Epithelial cell of proximal tubule (primary cell): ENCODE results near the gene CSNK2A2. TPM values are rescaled to one million over a fixed set of nuclear protein-coding genes. Genes with fewer than 3 reads are reported as not detected.

ENCODE experiments used
- DNase-seq: peaks from one replicate; pipeline ENCODE4 v3.0.0-alpha.2; 2011; ENCODE audit warnings: low read depth
- H3K4me3 ChIP-seq: 2 replicates; pipeline ENCODE4 v1.5.1; 2011; ENCODE audit warnings: low read depth, mild to moderate bottlenecking, low read length
- total RNA-seq: library from RNA; depleted of rRNA; stranded (reverse); fragments of >200 nt; gene quantifications from 2 replicates; pipeline ENCODE4 v1.2.3, GENCODE V29; 2015
- TF ChIP-seq, protein P1 (sequence below): conservative IDR thresholded peaks from 2 replicates; pipeline ENCODE4 v1.5.1; 2012; ENCODE audit warnings: low read depth, mild to moderate bottlenecking, low read length

Gene CSNK2A2
- total RNA-seq, 1 donor from 2014 or later, result 20.2 TPM

DNA sequence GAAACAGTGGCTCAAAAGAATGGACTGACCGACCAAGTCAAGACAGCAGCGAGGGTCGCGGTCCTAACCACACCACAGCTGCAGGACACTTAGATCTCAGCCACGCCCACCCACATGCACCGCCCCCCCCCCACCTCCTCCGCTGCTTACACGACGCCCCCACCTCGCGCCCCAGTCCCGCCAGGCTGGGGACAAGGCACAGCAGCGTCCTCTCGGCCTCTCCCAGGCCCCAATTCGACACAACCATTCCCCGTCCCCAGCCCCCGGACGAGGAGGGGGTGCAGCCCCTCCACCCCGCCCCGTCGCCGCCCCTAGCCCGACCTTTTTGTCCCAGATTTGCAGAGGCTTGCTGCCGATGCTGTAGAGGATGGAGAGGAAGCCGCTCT is 69.2 kb downstream of the CSNK2A2 start:
- H3K4me3 ChIP-seq, result peak overlapping the region; percentile 98
- TF ChIP-seq, protein P1, sequence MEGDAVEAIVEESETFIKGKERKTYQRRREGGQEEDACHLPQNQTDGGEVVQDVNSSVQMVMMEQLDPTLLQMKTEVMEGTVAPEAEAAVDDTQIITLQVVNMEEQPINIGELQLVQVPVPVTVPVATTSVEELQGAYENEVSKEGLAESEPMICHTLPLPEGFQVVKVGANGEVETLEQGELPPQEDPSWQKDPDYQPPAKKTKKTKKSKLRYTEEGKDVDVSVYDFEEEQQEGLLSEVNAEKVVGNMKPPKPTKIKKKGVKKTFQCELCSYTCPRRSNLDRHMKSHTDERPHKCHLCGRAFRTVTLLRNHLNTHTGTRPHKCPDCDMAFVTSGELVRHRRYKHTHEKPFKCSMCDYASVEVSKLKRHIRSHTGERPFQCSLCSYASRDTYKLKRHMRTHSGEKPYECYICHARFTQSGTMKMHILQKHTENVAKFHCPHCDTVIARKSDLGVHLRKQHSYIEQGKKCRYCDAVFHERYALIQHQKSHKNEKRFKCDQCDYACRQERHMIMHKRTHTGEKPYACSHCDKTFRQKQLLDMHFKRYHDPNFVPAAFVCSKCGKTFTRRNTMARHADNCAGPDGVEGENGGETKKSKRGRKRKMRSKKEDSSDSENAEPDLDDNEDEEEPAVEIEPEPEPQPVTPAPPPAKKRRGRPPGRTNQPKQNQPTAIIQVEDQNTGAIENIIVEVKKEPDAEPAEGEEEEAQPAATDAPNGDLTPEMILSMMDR, result no peak
- no peak for DNase-seq

DNA sequence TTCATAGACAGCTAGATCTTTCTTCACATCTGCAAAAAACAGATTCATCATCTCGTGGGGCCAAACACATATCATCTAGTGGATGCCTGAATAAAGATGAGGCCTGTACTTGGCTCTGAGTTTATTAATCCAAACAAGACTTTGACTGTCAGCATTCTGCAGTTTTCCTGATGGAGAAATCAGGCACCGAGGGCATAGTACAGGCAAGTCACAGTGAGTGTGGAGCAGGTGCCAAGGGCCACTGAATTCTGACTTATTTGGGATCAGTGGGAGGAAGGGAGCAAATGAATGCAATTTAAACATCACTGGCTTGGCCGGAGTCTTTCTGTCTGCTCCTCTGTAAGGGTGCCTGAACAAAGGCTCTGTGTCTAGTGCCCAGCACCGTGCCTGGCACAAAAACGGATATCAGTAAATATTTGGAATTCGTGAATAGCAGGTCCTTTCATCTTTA is 69.7 kb downstream of the CSNK2A2 start:
- peak overlapping the region; percentile 98 for H3K4me3 ChIP-seq
- TF ChIP-seq, protein P1, result no peak
- no peak for DNase-seq

DNA sequence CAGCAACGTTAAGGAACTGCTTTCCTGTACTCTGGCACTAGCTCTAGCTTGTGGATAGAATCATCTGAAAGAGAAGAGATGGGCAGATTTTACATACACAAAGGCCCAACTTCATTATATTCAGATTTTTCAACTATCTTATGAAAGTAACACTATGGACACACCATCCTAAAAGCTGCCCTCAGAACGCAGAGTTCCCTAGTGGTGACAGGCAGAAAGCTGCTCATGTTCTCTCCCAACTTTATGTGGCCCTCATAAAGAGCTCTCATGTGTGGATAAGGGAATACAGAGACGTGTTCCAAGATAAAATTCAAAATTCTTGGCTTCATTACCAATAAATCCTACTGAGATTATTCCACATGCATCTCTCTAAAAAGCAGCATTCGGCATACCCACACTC is 70.3 kb downstream of the CSNK2A2 start:
- TF ChIP-seq, protein P1, result peak; percentile 32
- DNase-seq, result no peak
- peak overlapping the region; percentile 98 for H3K4me3 ChIP-seq

DNA sequence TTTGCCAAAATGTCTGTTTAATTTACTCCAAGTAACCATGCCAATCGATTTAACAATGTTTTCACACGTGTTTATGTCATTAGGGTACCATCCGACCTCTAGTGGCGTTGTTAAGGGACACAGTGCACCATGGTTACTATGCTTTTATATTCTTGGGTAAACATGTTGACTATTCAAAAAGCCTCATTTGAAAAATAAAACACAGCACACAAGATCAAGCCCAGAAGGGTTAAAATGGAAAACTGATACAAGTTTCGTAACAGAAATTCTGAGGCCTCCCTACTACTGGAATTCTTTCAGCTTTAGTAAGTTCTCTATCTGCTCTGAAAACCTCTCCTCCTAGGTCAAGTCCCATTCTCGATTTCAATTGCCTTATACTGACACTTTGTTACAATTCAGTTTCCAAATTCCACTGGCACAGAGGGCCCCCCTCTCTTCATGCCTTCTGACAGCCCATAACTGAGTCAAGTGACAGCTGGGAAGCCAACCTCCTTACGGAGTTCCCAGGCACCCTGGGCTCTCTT is 70.8 kb downstream of the CSNK2A2 start:
- DNase-seq, result no peak
- TF ChIP-seq, protein P1, result peak; percentile 43
- peak overlapping the region; percentile 98 for H3K4me3 ChIP-seq

DNA sequence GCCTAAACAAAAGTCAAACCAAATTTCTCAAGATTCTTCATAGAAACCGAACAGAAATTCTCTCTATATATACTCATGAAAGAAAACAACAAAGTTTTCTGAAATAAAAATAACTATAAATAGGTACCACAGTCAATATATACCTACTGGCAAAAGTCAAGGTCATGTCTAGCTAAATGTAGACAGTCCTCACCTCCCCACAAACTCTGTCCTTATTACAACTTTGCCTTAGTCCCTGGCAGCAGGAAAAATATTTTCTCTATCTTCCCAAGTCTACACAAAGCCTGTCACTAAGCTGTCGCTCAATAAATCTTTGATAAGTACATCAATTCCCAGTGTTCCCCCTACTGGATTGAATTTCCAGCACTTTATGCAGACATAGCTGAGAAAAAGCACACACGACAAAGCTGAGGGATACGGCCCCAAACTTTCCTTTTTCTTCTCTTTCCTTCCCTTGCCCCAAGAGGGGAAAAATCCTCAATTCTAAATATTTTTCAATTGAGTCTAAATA is 71.4 kb downstream of the CSNK2A2 start:
- TF ChIP-seq, protein P1, result no peak
- H3K4me3 ChIP-seq, result peak overlapping the region; percentile 98
- DNase-seq, result no peak

DNA sequence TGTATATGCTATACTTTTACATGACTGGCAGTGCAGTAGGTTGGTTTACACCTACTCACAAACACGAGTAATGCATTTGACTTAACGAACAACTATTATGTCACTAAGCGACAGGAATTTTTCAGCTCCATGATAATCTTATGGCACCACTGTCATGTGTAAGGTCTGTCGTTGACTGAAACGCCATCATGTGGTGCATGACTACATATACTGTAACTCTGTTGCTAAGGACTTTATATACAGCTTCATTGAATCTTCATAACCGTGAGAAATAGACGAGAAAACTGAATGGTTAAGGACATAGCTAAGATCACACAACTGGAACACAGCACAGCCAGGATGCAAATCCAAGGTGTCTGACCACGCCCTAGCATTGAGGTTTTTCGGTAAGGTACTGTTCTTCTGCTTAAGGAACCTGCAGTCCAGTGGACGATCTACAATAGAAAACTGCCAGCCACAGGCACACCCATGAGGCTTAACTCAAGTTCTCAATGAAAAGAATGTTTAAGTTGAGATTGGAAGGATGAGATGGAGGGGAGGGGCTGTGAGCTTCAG is 72.0 kb downstream of the CSNK2A2 start:
- TF ChIP-seq, protein P1, result no peak
- no peak overlapping the region for H3K4me3 ChIP-seq
- DNase-seq, result no peak

DNA sequence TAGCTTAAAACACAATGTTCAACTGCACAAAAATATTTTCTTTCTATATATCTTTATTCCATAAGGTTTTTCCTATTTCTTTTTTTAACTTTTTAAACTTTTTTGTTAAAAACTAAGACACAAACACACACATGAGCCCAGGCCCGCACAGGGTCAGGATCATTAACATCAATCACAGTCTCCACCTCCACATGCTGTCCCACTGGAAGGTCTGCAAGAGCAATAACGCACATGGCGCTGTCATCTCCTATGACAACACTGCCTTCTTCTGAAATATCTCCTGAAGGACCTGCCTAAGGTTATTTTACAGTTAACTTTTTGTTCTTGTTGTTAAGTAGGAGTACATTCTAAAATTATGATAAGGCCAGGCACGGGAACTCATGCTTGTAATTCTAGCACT is 72.9 kb downstream of the CSNK2A2 start:
- TF ChIP-seq, protein P1, result no peak
- DNase-seq, result no peak

More for the DNA sequence above, 72.9 kb downstream of the CSNK2A2 start:
- no peak overlapping the region for H3K4me3 ChIP-seq
